Stomach (tissue), 4 donors: ENCODE results near the gene NUP214.

ENCODE experiments used
- POLR2A ChIP-seq, 4 donors: fragments of 450-650 bp; IDR thresholded peaks; one replicate each; pipeline ENCODE4 v1.6.1; 2016; ENCODE audit warnings: antibody characterized with exemption in 4 of 4, control low read depth in 2 of 4, mild to moderate bottlenecking in 1 of 4, moderate library complexity in 1 of 4
- TF ChIP-seq, protein P1 (sequence below), 7 experiments: fragments of 450-650 bp in 4 of 7; fragments of 200-600 bp in 3 of 7; sonication (generic) in 3 of 7; IDR thresholded peaks; one replicate each; pipeline ENCODE4 v1.5.1; 2016 to 2019; ENCODE audit warnings: antibody characterized with exemption in 7 of 7, control low read depth in 2 of 7, mild to moderate bottlenecking in 1 of 7

DNA sequence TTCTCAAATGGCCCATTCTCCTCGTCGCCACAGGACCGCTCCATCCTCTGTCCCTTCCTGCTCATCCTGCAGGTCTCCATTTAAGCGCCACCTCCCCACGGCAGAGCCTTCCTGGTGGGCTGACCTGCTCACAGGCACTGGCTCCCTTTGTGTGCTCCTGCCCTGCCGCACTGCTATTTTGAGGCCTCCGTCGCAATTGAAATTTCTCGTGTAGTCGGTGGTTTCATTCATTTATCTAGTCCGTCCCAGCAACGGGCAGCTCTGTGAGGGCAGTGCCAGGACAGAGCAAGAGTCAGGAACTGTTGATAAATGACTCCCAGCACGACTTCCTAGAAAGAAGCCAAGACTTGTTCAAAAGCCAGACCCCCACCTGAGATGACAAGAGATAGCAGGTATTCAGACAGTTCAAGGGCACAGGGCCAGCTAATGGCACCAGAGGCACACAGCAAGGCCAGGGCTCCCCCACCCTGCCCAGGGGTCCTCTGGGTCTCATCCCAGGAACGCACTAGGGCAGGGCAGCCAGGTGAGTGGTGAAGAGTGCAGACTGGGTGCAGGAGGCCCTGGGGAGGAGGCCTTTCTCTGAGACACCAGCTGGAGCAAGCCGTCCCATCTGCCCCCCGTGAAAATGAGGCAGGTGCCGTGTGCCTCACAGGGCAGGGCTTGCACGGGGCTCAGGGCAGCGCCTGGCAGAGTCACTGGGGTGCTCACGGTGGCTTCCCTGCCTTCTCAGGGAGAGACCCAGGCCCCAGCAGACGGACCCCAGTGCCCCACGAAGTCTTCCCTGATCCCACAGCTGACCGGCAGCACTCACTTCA is 114.0 kb downstream of the NUP214 start:
- TF ChIP-seq, protein P1, sequence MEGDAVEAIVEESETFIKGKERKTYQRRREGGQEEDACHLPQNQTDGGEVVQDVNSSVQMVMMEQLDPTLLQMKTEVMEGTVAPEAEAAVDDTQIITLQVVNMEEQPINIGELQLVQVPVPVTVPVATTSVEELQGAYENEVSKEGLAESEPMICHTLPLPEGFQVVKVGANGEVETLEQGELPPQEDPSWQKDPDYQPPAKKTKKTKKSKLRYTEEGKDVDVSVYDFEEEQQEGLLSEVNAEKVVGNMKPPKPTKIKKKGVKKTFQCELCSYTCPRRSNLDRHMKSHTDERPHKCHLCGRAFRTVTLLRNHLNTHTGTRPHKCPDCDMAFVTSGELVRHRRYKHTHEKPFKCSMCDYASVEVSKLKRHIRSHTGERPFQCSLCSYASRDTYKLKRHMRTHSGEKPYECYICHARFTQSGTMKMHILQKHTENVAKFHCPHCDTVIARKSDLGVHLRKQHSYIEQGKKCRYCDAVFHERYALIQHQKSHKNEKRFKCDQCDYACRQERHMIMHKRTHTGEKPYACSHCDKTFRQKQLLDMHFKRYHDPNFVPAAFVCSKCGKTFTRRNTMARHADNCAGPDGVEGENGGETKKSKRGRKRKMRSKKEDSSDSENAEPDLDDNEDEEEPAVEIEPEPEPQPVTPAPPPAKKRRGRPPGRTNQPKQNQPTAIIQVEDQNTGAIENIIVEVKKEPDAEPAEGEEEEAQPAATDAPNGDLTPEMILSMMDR (IDR thresholded peaks at IDR 0.05): no peak
- TF ChIP-seq POLR2A (IDR thresholded peaks at IDR 0.05): no peak
